ENCODE results near the gene PTPRG. TPM values are rescaled to one million over a fixed set of nuclear protein-coding genes. Genes with fewer than 3 reads are reported as not detected.

Gene PTPRG
- total and polyA plus RNA-seq, 10 of the 15 experiments (the other 5 are each of a cell fraction or from before 2014, with no cell fraction given), result 0.29 to 20.7 (median 1.4) TPM

GRCh38 chr3:61861410-61861809 is 300.0 kb downstream of the PTPRG start:
- no peaks in the 10 kb centered on the region for H3K79me2 ChIP-seq (ENCODE audit: control insufficient read depth, insufficient read depth, low read length)
- H3K9ac ChIP-seq (ENCODE audit: control insufficient read depth, insufficient read depth, low read length), result no peak overlapping the region
- ChIA-PET CTCF (interaction anchor here (0.6 to 13.5 kb wide), 13 partner anchors 10 to 339 kb away, joined by 3 to 198 read pairs (median 3); no protein-coding TSS in a partner anchor), SMC1A (ENCODE audit: uncharacterized antibody, unreplicated experiment) (interaction anchor here (0.6 to 12.5 kb wide), 28 partner anchors 9 to 326 kb away, joined by 3 to 138 read pairs (median 4); partner anchors contain the start of gene PTPRG), RAD21 (ENCODE audit: unreplicated experiment) (interaction anchor here (0.6 to 2.9 kb wide), 17 partner anchors 10 to 326 kb away, joined by 3 to 17 read pairs (median 6); no protein-coding TSS in a partner anchor), POLR2A (interaction anchor here (0.6 to 0.9 kb wide), 2 partner anchors 18 to 75 kb away, joined by 3 to 5 read pairs; no protein-coding TSS in a partner anchor)
- WGBS (ENCODE audit: insufficient coverage, insufficient replicate concordance, low lambda C conversion rate, missing lambda C conversion rate), result 0% methylated on average over 1 of the region's 1 CpG
- no peaks in the 10 kb centered on the region for H3K4me1 ChIP-seq (ENCODE audit: control insufficient read depth, insufficient read depth, low read length)
- no peaks in the 10 kb centered on the region for H3K36me3 ChIP-seq (ENCODE audit: control insufficient read depth in 2 of 2, insufficient read depth in 2 of 2, low read length in 1 of 2)
- FAIRE-seq, result no peak
- intact Hi-C loops (cut with micrococcal nuclease; ENCODE audit: unreplicated experiment), result no loop called here
- in situ Hi-C loops (cut with MboI), result no loop called here
- no TSS peak for BruUV-seq (replicated peaks)
- H3K27ac ChIP-seq (ENCODE audit: control insufficient read depth, insufficient read depth), result no peak overlapping the region
- no peak for TF ChIP-seq SREBF2 (IDR thresholded peaks at IDR 0.05; ENCODE audit: low read length)
- no peak for TF ChIP-seq PAX5 (IDR thresholded peaks at IDR 0.05; ENCODE audit: borderline replicate concordance, low read depth, low read length)
- TF ChIP-seq SMARCA5 (IDR thresholded peaks at IDR 0.05), result no peak
- no peak overlapping the region for H3K4me2 ChIP-seq (ENCODE audit: control insufficient read depth, insufficient read depth)
- H3K4me3 ChIP-seq, result no peak overlapping the region
- H3K27me3 ChIP-seq (replicated peaks in 1 of 2; ENCODE audit: control insufficient read depth in 2 of 2, insufficient read depth in 2 of 2, low read length in 1 of 2), result peaks cover 0 to 3% of the 10 kb centered on the region in 2 experiments; a peak in 1 of 4 replicates
- no peaks in the 10 kb centered on the region for H3K9me3 ChIP-seq (replicated peaks; ENCODE audit: control insufficient read depth, insufficient read depth, low read length)
- H4K20me1 ChIP-seq (ENCODE audit: control insufficient read depth, insufficient read depth), result no peaks in the 10 kb centered on the region
- ATAC-seq, result peak; percentile 10; the same call in 2 of the 3 replicates
- DNase-seq (ENCODE audit: low read depth, low spot score), result no peak
- no peak overlapping the region for H2AFZ ChIP-seq (ENCODE audit: control insufficient read depth, low read depth, low read length)

GRCh38 chr3:61862614-61863289 is 301.4 kb downstream of the PTPRG start:
- CTCF ChIA-PET, result interaction anchor here (0.6 to 13.5 kb wide), 11 partner anchors 10 to 472 kb away, joined by 3 to 198 read pairs (median 4); no protein-coding TSS in a partner anchor
- Histone ChIP-seq H3K9ac (ENCODE audit: control insufficient read depth, insufficient read depth, low read length) (no peak overlapping the region), H3K27ac (ENCODE audit: control insufficient read depth, insufficient read depth) (no peak overlapping the region), H3K4me1 (ENCODE audit: control insufficient read depth, insufficient read depth, low read length) (no peaks in the 10 kb centered on the region), H2AFZ (ENCODE audit: control insufficient read depth, low read depth, low read length) (no peak overlapping the region), H3K36me3 (ENCODE audit: control insufficient read depth in 2 of 2, insufficient read depth in 2 of 2, low read length in 1 of 2) (no peaks in the 10 kb centered on the region), H3K4me3 (no peak overlapping the region), H4K20me1 (ENCODE audit: control insufficient read depth, insufficient read depth) (no peaks in the 10 kb centered on the region), H3K79me2 (ENCODE audit: control insufficient read depth, insufficient read depth, low read length) (no peaks in the 10 kb centered on the region), H3K27me3 (replicated peaks in 1 of 2; ENCODE audit: control insufficient read depth in 2 of 2, insufficient read depth in 2 of 2, low read length in 1 of 2) (0 out of 4 replicates have a peak, but pooled peaks cover 0 to 2% of the 10 kb centered on the region in 2 experiments), H3K4me2 (ENCODE audit: control insufficient read depth, insufficient read depth) (no peak overlapping the region), H3K9me3 (replicated peaks; ENCODE audit: control insufficient read depth, insufficient read depth, low read length) (no peaks in the 10 kb centered on the region)
- FAIRE-seq (no peak), DNase-seq (ENCODE audit: low read depth, low spot score) (no peak), ATAC-seq (peak; percentile 65)
- intact Hi-C loops (cut with micrococcal nuclease; ENCODE audit: unreplicated experiment) (no loop called here), in situ Hi-C loops (cut with MboI) (no loop called here)
- WGBS (ENCODE audit: insufficient coverage, insufficient replicate concordance, low lambda C conversion rate, missing lambda C conversion rate), result 31% methylated on average over 7 of the region's 7 CpGs
- POLR2A ChIA-PET, result interaction anchor here (0.5 to 0.7 kb wide), 3 partner anchors 91 to 419 kb away, joined by 4 to 8 read pairs (median 6); no protein-coding TSS in a partner anchor
- BruUV-seq (replicated peaks), result no TSS peak
- SMC1A ChIA-PET (ENCODE audit: uncharacterized antibody, unreplicated experiment), result interaction anchor here (0.6 to 12.5 kb wide), 9 partner anchors 11 to 325 kb away, joined by 3 to 138 read pairs (median 8); no protein-coding TSS in a partner anchor
- RAD21 ChIA-PET (ENCODE audit: unreplicated experiment), result interaction anchor here (0.7 to 2.9 kb wide), 6 partner anchors 9 to 298 kb away, joined by 3 to 12 read pairs (median 8); no protein-coding TSS in a partner anchor
- TF ChIP-seq PAX5 (IDR thresholded peaks at IDR 0.05; ENCODE audit: borderline replicate concordance, low read depth, low read length) (no peak), PKNOX1 (IDR thresholded peaks at IDR 0.05) (no peak), SP1 (IDR thresholded peaks at IDR 0.05; ENCODE audit: low read depth, low read length) (no peak), SMARCA5 (IDR thresholded peaks at IDR 0.05) (no peak), YBX1 (IDR thresholded peaks at IDR 0.05) (no peak), ZBTB33 (IDR thresholded peaks at IDR 0.05) (no peak)
